Suppressor macrophage treated with lipopolysaccharide for 1 hour (primary cell): ENCODE data around the gene OR11G2.
"Not testable (repeated sequence)": the region's sequence is repeated elsewhere in the genome, so short reads cannot be mapped to it uniquely, and the experiment has no call there.

Experiments used
- DNase-seq, 3 donors: peaks; one replicate each; pipeline ENCODE4 v3.0.0-alpha.2; 2020 to 2022

Gene OR11G2

GRCh38 chr14:20190596-20190995 lies at the start of gene OR11G2:
Gene OR11G2, plus strand, starts transcription at chr14:20190896. Its CDS starts 6,542 bp downstream, at chr14:20197438.
- no peak for DNase-seq

- DNase-seq = no peak
These were observed 46.8 kb upstream of the OR11G2 start for GRCh38 chr14:20143911-20144310.

- DNase-seq = no peak
These were observed 45.9 kb upstream of the OR11G2 start for GRCh38 chr14:20144820-20145219.

- no peak for DNase-seq
These were observed 26.2 kb upstream of the OR11G2 start for GRCh38 chr14:20164462-20164861.

- DNase-seq = no peak
These were observed 23.6 kb upstream of the OR11G2 start for GRCh38 chr14:20167091-20167490.

GRCh38 chr14:20169852-20170251 lies 20.8 kb upstream of the OR11G2 start:
- DNase-seq = peak; percentile 3 to 28 (median 23)

GRCh38 chr14:20174205-20174604 lies 16.5 kb upstream of the OR11G2 start:
- DNase-seq = not testable (repeated sequence)

GRCh38 chr14:20176330-20176729 lies 14.4 kb upstream of the OR11G2 start:
- DNase-seq = no peak

- DNase-seq = no peak
These were observed 13.2 kb upstream of the OR11G2 start for GRCh38 chr14:20177433-20177974.

- DNase-seq = peak; percentile 43 to 52 (median 43)
These were observed 11.5 kb upstream of the OR11G2 start for GRCh38 chr14:20179218-20179617.

GRCh38 chr14:20179880-20180279 lies 10.8 kb upstream of the OR11G2 start:
- peak in 2 of 3 donors; percentile 39 to 55 for DNase-seq

GRCh38 chr14:20180486-20180885 lies 10.2 kb upstream of the OR11G2 start:
- peak in 1 of 3 donors; percentile 19 for DNase-seq

GRCh38 chr14:20184181-20184580 lies 6.5 kb upstream of the OR11G2 start:
- peak in 1 of 3 donors; percentile 10 for DNase-seq

- DNase-seq = no peak
These were observed 700 bp downstream of the OR11G2 start for GRCh38 chr14:20191396-20191795.

GRCh38 chr14:20194101-20194500 lies 3.4 kb downstream of the OR11G2 start:
- no peak for DNase-seq

GRCh38 chr14:20195170-20195569 lies 4.5 kb downstream of the OR11G2 start:
- DNase-seq = not testable (repeated sequence)

- no peak for DNase-seq
These were observed 5.2 kb downstream of the OR11G2 start for GRCh38 chr14:20195911-20196310.

- DNase-seq = peak; percentile 16 to 52 (median 31)
These were observed 6.8 kb downstream of the OR11G2 start for GRCh38 chr14:20197459-20197858.

GRCh38 chr14:20198991-20199390 lies 8.3 kb downstream of the OR11G2 start:
- no peak for DNase-seq

- DNase-seq = peak in 1 of 3 donors; percentile 30
These were observed 14.0 kb downstream of the OR11G2 start for GRCh38 chr14:20204721-20205120.

- DNase-seq = no peak
These were observed 18.9 kb downstream of the OR11G2 start for GRCh38 chr14:20209595-20209994.

- DNase-seq = not testable (repeated sequence)
These were observed 21.7 kb downstream of the OR11G2 start for GRCh38 chr14:20212406-20212805.

GRCh38 chr14:20215196-20215595 lies 24.5 kb downstream of the OR11G2 start:
- no peak for DNase-seq

- no peak for DNase-seq
These were observed 28.3 kb downstream of the OR11G2 start for GRCh38 chr14:20219033-20219432.

GRCh38 chr14:20223410-20223809 lies 32.7 kb downstream of the OR11G2 start, which contains the start of gene OR11H6:
Gene OR11H6, plus strand, starts transcription at chr14:20223710. Its CDS starts 0 bp downstream, at chr14:20223710.
- DNase-seq = no peak
